Spleen (tissue), 3 donors: ENCODE measurements around the gene PPIL4.

ENCODE experiments used
- POLR2A ChIP-seq, 3 donors: fragments of 450-650 bp; IDR thresholded peaks; one replicate each; pipeline ENCODE4 v1.5.1; 2017; ENCODE audit warnings: antibody characterized with exemption in 3 of 3, mild to moderate bottlenecking in 1 of 3
- POLR2AphosphoS5 ChIP-seq, 3 donors: sonication (generic); formaldehyde crosslinking; IDR thresholded peaks; one replicate each; pipeline ENCODE4 v1.5.1; 2017; ENCODE audit warnings: antibody characterized with exemption in 3 of 3

DNA sequence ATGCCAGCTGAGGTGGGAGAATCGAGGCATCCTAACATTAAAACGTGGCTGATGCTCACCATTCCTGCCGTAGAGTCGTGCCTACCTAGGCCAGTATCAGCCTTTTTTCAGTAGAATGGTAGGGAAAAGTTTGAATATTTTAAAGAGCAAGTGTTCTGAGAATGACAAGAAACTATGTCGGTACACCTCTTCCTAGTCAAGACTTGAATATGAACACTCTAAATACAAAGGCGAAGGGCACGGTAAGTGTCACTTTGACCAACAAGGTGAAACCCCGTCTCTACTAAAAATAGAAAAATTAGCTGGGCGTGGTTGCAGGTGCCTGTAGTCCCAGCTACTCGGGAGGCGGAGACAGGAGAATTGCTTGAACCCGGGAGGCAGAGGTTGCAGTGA, 21.3 kb upstream of the PPIL4 start:
- no peak for TF ChIP-seq POLR2AphosphoS5 (IDR thresholded peaks at IDR 0.05)
- no peak for TF ChIP-seq POLR2A (IDR thresholded peaks at IDR 0.05)
